HG03108 (cell line): ENCODE data around the gene TPRG1L.
A peak's percentile ranks its signal among the peaks of the same experiment; 100 is the strongest.

Experiments
- ATAC-seq: cut with Tn5 transposase; IDR thresholded peaks from one replicate; pipeline ENCODE4 v1.9.1; 2021; ENCODE audit warnings: moderate library complexity; ENCODE audit not compliant: unreplicated experiment

TPRG1L gene

DNA sequence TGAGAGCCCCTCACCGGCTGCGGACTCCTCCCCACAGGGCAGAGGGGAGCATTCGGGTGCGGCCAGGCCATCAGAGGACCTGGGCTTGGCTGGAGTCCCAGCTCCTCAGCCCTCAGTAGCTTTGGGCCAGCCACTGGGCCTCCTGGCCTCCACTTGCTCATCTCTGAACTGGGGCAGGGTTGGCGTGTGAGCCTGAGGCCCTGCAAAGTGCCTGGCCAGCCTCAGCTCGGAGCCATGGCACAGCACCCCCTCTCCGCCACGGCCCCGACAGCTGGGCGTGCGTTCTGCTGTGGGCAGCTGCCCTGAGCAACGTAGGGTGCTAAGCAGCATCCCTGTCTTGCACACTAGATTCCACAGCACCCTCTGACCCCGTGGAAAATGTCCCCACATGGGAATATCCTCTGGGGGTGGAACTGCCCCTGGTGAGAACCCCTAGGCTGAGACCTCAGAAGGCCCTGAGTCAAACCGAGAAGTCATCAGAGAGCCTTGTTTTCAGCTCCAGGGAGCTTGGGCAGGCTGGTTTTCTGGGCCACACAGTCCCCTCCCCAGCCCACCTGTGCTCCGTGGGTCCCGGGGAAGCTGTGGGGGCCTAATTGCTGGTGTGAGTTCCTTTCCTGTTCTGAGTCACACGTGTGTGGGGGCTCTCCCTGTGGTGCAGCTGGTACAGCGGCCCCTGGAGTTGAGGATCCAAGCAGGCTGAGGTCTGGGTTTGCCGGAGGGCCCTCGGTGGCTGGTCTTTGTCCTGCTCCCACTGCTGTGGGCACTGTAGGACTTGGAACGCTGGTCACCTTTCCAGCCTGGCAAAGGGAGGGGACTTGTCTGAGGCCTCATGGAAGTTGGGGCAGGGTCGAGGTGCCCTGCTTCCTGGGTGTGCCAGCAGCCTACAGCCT is 52.0 kb downstream of the TPRG1L start:
- ATAC-seq, result peak; percentile 57

DNA sequence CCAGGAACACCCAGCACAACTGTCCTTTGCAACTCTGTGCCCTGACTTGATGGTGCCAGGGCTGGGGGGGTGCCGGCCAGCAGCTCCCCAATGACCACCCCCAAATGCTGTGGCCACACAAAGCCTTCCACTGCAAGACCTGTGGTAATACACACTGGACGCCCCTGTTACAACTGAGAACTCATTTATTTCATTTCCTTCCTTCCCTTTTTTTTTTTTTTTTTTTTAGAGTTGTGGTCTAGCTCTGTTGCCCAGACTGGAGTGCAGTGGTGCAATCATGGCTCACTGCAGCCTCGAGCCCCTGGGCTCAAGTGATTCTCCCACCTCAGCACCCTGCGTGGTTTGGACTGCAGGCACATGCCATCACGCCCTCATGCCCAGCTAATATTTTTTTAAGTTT is 52.7 kb downstream of the TPRG1L start:
- no peak for ATAC-seq

DNA sequence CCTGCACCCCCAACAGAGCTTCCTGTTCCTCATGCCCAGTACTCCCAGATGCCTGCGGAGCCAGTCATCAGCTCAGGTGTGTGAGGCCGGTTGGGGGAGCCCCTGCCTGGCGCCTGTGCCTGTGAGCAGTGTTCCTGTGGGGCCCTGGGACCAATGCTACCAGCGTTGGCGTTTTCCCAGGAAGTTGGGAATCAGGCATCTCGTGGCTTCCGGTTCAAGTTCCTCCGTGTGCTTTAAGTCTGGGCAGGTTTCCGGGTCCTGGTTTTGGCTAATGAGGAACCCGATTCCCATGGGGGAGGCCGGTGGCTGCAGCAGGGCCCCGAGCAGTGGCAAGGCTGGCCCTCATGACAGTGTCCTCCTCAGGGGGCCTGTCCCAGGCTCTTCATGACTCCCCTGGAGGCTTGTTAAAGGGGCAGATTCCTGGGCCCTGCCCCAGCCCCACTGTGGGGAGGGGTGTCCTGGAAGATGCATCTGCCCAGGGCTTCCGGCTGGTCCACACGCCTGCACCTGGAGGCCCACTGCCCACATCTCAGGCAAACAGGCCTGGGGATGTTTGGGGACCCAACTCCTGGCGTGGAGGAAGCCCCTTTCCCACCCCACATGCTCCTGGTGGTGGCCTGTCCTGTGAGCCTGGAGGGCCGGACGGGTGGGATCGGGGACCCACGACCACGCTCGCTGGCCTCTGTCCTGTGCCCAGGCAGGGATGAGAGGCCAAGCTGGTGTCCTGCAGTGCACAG is 53.7 kb downstream of the TPRG1L start:
- no peak for ATAC-seq

DNA sequence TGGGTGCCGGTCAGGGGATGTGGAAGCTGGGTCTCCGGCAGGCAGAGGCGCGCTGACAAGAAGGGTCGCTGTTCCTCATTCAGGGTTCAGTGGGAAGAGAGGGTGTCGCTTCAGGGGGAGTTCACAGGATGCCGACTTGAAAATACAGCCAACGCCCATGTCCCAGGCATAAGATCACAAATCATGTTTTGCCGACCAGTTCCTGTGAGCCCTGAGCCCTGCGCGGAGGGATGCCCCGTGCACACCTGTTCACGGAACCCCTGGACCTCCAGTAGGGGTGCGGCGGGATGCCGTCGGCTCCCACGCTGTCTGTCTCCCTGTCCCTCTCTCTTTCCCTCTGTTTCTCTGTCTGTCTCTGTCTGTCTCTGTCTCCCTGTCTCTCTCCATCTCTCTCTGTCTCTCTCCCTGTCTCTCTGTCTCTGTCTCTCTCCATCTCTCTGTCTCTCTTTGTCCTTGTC is 54.3 kb downstream of the TPRG1L start:
- no peak for ATAC-seq
